CD4-positive, alpha-beta T cell treated with Interleukin-17A for 1 hour (primary cell): Measurements from ENCODE around the gene ZNF341.
A peak's percentile ranks its signal among the peaks of the same experiment; 100 is the strongest.
"Not testable (repeated sequence)": the region's sequence is repeated elsewhere in the genome, so short reads cannot be mapped to it uniquely, and the experiment has no call there.

Experiments used
- DNase-seq: peaks from one replicate; pipeline ENCODE4 v3.0.0-alpha.2; 2020

Gene ZNF341

GRCh38 chr20:33773412-33774089, 41.8 kb downstream of the ZNF341 start:
- peak; percentile 8 for DNase-seq

- no peak for DNase-seq
Measured at GRCh38 chr20:33777816-33778215, 46.0 kb downstream of the ZNF341 start.

- DNase-seq, result no peak
Measured at GRCh38 chr20:33781133-33781532, 49.3 kb downstream of the ZNF341 start.

GRCh38 chr20:33781945-33782344, 50.1 kb downstream of the ZNF341 start:
- DNase-seq, result no peak

- DNase-seq, result no peak
Measured at GRCh38 chr20:33783256-33783655, 51.5 kb downstream of the ZNF341 start.

- DNase-seq, result no peak
Measured at GRCh38 chr20:33783818-33784217, 52.0 kb downstream of the ZNF341 start.

- DNase-seq, result no peak
Measured at GRCh38 chr20:33784225-33784624, 52.4 kb downstream of the ZNF341 start.

GRCh38 chr20:33785503-33785902, 53.7 kb downstream of the ZNF341 start:
- DNase-seq, result peak; percentile 1

GRCh38 chr20:33787253-33787891, 55.6 kb downstream of the ZNF341 start:
- DNase-seq, result no peak

- no peak for DNase-seq
Measured at GRCh38 chr20:33788351-33789049, 56.7 kb downstream of the ZNF341 start.

GRCh38 chr20:33789109-33789857, 57.5 kb downstream of the ZNF341 start:
- no peak for DNase-seq

- no peak for DNase-seq
Measured at GRCh38 chr20:33789858-33790182, 58.0 kb downstream of the ZNF341 start.

GRCh38 chr20:33790566-33790965, 58.8 kb downstream of the ZNF341 start:
- no peak for DNase-seq

- no peak for DNase-seq
Measured at GRCh38 chr20:33791021-33791420, 59.2 kb downstream of the ZNF341 start.

- no peak for DNase-seq
Measured at GRCh38 chr20:33791540-33791939, 59.7 kb downstream of the ZNF341 start.

GRCh38 chr20:33791959-33792597, 60.3 kb downstream of the ZNF341 start:
- DNase-seq, result peak; percentile 55

- DNase-seq, result not testable (repeated sequence)
Measured at GRCh38 chr20:33792598-33792989, 60.8 kb downstream of the ZNF341 start.

- no peak for DNase-seq
Measured at GRCh38 chr20:33793011-33793931, 61.5 kb downstream of the ZNF341 start.

- no peak for DNase-seq
Measured at GRCh38 chr20:33796263-33796906, 64.6 kb downstream of the ZNF341 start.

- no peak for DNase-seq
Measured at GRCh38 chr20:33796907-33797544, 65.2 kb downstream of the ZNF341 start.

GRCh38 chr20:33798444-33798843, 66.6 kb downstream of the ZNF341 start:
- no peak for DNase-seq
